ENCODE measurements around the gene OPHN1.
A peak's percentile ranks its signal among the peaks of the same experiment; 100 is the strongest.

Gene OPHN1

GRCh38 chrX:68433155-68433980 lies at the start of gene OPHN1:
Gene OPHN1, minus strand, starts transcription at chrX:68433495. Its CDS starts 475 bp downstream, at chrX:68433020.
- peak; percentile 74 for DNase-seq (ENCODE audit: low spot score)

DNA sequence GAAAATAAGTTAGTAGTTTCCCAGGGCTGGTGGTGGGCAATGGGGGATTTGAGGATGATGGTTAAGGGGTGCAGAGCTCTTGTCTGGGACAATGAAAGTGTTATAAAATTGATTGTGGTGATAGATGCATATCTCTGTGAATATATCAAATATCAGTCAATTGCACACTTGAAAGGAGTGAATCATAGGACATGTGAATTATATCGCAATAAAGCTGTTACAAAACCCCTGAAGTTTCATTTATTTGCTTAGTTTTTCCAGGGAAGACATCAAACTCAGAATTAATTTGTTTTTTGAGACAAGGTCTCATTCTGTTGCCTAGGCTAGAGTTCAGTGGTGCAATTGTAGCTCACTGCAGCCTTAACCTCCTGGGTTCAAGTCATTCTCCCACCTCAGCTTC lies 47.7 kb upstream of the OPHN1 start:
- no peak for DNase-seq (ENCODE audit: low spot score)

GRCh38 chrX:68464796-68465195 lies 31.5 kb upstream of the OPHN1 start:
- no peak for DNase-seq (ENCODE audit: low spot score)

- DNase-seq (ENCODE audit: low spot score): no peak
Observed at GRCh38 chrX:68463880-68464279, 30.6 kb upstream of the OPHN1 start.

GRCh38 chrX:68462653-68463052 lies 29.4 kb upstream of the OPHN1 start:
- DNase-seq (ENCODE audit: low spot score): no peak

DNA sequence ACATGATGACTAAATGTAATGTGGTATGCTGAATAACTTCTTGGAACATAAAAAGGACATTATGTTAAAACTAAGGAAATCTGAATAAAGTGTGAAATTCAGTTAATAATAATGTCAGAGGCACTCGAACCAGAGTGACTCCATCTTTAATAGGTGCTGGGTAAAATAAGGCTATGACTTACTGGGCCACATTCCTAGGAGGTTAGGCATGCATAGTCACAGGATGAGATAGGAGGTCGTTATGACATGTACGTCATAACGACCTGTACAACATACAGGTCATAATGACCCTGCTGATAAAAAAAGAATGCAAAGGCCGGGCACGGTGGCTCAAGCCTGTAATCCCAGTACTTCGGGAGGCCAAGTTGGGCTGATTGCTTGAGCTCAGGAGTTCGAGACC lies 28.9 kb upstream of the OPHN1 start:
- DNase-seq (ENCODE audit: low spot score): no peak

GRCh38 chrX:68461576-68461975 lies 28.3 kb upstream of the OPHN1 start:
- DNase-seq (ENCODE audit: low spot score): no peak

DNA sequence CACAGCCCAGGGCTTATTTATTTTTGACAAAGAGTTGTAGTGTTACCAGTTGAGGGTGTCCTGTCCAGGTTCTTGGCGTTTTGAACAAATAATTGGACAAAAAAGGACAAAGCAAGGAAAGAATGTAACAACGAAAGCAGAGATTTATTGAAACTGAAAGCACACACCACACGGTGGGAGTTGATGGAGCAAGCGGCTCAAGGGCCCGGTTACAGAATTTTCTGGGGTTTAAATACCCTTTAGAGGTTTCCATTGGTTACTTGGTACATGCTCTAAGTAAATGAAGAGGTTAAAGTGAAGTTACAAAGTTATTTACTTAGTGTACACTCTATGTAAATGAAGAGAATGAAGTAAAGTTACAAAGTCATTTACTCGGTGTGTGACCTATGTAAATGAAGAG lies 27.8 kb upstream of the OPHN1 start:
- no peak for DNase-seq (ENCODE audit: low spot score)

DNA sequence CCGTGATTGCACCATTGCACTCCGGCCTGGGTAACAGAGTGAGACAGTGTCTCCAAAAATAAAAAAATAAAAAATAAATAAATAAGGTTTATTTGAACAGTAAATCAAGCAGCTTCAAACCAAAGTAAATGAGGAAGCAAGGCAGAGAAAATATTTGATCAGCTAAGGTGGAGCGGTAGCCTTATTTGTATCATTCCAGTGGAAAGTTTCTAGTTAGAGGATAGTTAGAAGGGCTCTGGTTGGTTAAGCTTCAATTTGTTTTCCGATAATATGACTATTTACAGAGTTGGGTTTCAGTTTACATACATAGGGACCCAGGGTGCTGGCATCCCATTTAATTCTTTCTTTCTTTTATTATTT lies 21.8 kb upstream of the OPHN1 start:
- no peak for DNase-seq (ENCODE audit: low spot score)

DNA sequence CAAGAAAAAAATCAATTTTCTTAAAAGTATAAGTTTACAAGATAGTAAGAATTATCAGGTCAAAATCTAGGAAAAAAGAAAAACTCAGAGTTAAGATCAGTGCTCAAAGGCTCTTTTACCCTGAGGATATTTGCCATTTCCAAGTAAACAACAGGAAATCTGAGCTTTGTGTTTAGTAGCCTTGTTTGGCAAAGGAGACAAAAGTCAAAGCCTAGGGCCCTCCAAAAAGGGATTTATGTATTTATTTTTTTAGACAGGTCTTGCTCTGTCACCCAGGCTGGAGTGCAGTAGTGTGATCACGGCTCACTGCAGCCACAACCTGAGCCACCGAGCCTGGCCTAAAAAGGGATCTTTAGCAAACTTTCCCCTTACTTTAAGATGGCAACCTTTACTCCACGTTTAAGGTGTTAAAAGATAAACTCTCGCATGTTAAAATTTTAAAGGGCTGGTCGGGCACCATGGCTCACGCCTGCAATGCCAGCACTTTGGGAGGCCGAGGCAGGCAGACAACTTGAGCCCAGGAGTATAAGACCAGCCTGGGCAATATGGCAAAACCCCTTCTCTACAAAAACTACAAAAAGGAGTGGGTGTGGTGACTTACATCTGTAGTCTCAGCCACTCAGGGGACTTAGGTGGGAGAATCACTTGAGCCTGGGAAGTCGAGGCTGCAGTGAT lies 21.3 kb upstream of the OPHN1 start:
- no peak for DNase-seq (ENCODE audit: low spot score)

GRCh38 chrX:68451720-68452119 lies 18.4 kb upstream of the OPHN1 start:
- DNase-seq (ENCODE audit: low spot score): no peak

DNA sequence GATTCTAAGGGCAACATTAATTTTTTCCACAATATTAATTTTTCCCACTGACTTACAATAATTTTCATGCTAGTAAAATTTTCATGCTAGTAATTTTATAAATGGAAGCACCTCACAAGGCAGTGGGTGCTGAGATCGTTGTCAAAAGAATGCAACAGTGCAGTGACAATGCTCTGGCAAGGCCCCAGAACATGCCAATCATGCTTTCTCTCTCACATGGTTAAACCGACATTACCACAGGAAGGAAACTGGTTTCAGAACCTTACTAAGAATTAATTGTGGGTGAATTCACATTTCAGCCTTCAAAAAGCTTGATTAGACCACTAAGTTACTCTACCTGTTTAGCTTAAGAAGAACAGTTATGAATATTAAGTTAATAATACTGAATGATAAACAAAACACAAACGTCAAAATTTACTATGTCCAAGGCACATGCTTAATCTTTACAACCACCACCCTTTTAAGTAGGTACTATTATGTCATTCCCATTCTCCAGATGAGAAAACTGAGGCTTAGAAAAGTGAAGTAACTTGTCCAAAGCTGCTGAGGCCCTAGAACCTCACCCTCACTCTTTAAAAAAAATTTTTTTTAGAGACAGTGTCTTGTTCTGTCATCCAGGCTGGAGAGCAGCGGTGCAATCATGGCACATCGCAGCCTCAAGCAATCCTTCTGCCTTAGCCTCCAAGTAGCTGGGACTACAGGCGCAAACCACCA lies 10.0 kb upstream of the OPHN1 start:
- DNase-seq (ENCODE audit: low spot score): no peak

GRCh38 chrX:68440940-68441339 lies 7.6 kb upstream of the OPHN1 start:
- DNase-seq (ENCODE audit: low spot score): no peak

GRCh38 chrX:68440442-68440841 lies 7.1 kb upstream of the OPHN1 start:
- no peak for DNase-seq (ENCODE audit: low spot score)

DNA sequence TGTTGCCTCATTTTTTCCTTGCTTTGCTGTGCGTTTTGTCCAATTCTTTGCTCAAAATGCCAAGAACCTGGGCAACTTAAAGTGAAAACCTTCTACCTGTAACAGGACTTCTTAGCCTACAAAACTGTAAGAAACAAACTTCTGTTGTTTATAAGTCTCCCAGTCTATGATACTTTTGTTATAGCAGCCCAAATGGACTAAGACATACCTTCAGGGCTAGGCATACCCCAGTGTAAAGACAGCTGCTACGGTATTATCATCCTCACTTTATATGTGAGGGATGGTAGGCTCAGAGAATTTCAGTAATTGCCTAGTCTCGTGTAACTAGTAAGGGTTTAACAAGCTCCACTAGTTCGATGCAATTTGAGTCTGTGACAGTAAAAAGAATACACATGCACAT lies 6.0 kb upstream of the OPHN1 start:
- no peak for DNase-seq (ENCODE audit: low spot score)

- no peak for DNase-seq (ENCODE audit: low spot score)
Observed at GRCh38 chrX:68438575-68438974, 5.3 kb upstream of the OPHN1 start.

GRCh38 chrX:68433981-68434299 lies 645 bp upstream of the OPHN1 start:
- DNase-seq (ENCODE audit: low spot score): no peak

DNA sequence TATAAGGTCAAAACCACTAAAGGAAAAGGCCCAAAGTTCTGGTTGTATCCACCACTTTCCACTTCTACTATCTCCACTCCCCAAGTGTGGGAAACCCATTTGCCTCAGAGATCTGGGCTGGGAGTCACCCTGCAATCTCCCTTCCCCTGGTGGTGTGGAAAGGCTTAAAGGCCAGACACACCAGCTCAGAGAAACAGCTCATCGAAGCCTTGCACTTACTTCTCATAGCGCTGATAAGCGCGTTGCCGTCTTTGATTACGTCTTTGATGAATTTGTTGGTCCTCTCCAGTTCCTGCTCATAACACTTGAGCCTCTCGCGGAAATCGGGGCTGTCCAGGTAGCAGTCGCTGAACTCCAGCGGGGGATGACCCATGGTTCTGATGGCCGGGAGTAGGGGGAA lies 647 bp downstream of the OPHN1 start:
- no peak for DNase-seq (ENCODE audit: low spot score)

DNA sequence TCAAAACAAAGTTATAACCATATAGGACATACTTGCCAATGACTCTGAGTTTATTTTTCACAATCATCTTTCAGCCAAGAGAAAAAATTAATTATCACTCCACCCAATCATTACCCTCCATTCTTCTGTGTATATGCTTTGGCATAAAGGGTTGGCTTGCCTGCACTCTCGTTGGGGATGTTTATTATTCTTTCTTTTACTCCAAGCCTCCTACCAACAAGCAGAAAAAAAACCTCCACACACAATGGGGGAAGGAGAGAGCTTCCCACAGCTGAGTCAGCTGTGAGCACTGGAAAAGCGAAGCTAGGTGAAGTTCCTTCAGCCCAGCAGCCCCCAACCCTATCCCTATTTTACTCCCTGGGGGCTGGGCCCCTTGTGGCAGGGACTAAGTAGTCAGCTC lies 1.5 kb downstream of the OPHN1 start:
- DNase-seq (ENCODE audit: low spot score): no peak

- DNase-seq (ENCODE audit: low spot score): no peak
Observed at GRCh38 chrX:68429216-68429615, 4.1 kb downstream of the OPHN1 start.

- DNase-seq (ENCODE audit: low spot score): no peak
Observed at GRCh38 chrX:68428431-68428830, 4.9 kb downstream of the OPHN1 start.

- DNase-seq (ENCODE audit: low spot score): no peak
Observed at GRCh38 chrX:68424719-68425118, 8.6 kb downstream of the OPHN1 start.

GRCh38 chrX:68422478-68422877 lies 10.8 kb downstream of the OPHN1 start:
- DNase-seq (ENCODE audit: low spot score): no peak
